Globus pallidus (tissue), 1 donor: ENCODE measurements around the gene SDR39U1.

Experiments used
- DNase-seq: peaks from one replicate; pipeline ENCODE4 v3.0.0-alpha.2; 2015; ENCODE audit warnings: low spot score

The SDR39U1 gene

GRCh38 chr14:24429395-24430142, 13.0 kb downstream of the SDR39U1 start, which contains the start of the genes CBLN3 and KHNYN:
Gene CBLN3 (minus strand): TSS chr14:24429668. CDS start chr14:24429054, 614 bp downstream.
Gene KHNYN (plus strand): TSS chr14:24429954. CDS start chr14:24430731, 777 bp downstream.
- DNase-seq = peak; percentile 86

DNA sequence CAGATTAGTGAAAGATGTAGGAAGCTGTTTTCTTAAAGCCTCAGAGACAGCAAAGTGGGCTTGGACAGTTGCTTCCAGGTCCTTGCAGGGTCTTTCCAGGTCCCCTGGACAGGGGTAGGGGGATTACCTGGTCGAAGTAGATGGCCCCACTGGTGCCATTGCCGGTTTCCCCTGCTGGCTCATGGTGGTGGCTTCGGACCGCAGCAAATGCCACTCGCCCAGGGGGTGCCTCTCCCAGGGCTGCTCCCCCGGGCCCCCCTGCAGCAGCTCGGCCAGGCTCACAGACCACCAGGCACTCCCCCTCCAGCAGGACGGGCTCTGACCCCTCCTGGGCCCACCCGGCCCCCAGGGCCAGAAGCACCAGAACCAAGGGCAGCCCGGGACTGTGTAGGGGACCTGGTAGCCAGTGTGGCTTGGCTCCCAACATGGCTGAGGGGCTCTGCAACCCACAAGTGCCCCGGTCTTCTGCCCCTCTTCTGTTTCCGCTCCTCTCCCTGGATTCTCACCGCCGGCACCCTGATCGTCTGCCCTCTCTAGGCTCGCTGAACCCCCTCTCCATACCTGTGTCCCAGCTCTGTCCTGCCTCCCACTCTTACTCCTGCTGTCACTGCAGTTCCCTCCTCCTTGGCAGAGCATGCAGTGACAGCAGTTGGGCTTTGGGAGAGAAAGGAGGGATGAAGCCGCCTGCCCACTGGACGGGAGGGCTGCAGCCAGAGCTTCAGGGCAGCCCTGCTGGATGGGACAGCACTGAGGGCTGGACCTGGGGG, 13.8 kb downstream of the SDR39U1 start:
- no peak for DNase-seq

DNA sequence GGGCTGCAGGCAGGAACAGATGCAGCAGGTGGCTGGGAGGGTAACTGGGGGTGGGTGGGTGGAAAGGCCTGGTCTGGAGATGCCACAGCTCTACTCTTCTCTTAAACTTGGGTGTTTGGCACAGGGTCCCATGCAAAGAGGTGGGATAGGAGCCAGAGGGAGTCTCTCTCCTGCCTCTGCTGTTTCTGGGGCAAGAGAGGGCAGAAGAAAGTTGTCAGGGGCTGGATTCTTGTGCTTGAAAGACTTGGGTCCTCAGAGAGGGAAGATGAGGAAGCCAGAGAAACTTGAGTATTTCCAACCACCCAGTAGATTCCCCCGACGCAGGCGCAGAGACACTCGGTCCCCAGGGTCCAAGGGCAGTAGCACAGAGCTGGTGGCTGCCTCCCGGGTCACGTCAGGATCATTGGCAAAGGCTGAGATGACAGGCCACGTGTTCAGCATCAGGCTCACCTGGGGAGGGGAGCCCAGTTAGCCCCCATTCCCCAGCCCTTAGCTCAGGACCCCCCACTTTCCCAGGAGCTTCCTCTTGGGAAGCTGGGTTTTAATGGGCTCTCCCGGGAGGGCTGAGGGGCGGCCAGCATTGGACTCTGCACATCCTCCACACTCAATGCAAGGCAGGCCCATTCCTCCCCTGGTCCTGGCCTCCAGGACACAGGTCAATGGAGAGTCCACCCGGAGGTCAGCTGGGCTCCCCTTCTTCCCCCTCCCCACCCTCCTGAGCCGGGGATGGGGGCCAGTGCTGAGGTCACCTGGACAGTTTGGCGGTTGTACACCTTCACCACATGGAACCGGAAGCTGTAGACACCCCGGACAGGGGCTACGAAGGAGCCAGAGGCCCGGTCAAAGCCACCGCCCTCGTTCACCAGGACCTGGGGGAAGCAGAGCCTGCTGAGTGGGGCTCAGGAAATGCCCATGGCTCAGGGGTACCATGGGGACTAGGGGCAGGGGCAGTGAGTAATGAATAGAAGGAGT, 14.8 kb downstream of the SDR39U1 start:
- no peak for DNase-seq

- DNase-seq = no peak
Observed at GRCh38 chr14:24426912-24427536, 15.6 kb downstream of the SDR39U1 start.

DNA sequence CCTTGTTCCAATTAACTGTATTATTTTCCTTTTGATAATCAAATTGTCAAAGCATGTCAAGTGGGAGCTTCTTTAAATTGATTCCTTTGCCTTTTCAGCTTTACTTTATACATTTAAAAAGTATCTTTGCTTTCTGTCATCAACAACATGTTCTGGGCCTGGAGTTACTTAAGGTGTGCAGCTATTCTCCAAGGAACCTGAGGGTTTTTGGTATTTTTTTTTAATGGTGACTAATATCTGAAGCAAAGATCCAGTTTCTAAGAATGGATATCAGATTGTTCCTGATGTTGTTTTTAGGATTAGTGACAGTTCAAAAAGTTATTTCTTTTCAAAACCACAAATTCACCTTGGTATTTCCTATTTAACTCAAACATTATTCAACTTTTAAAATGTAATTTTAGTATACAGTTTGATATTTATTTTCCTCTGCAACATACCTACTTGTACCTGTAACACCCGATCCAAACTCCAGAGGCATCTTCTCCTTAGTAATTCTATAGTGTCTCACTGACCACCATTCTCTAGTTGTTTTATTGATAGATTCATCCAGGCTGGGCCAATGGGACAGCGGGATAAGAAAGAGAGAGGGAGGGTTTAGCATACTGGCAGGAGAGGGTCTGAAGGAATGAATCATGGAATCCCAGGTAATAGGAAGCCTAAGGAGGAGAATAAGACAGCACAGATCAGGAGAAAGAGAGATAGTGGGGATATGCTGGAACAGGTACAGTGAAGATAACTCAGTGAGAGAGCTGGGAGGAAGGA, 16.2 kb downstream of the SDR39U1 start:
- DNase-seq = no peak

DNA sequence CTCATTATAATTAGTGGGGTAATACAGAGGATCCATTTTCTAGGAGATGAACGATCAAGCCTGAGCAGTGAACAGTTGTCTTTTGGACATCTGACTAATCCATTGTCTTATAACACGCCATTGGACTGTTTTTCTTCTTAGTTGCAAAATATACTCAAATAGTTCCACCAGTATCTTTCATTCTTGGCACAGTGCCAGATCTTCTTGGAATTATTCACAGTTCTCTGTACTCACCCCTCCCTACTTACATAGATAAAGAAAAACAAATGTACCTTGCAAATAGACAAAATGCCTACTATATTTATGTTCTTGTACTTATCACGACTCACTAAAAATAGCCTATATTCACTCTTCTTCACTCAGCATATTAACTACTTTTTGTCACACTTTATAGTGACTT, 16.9 kb downstream of the SDR39U1 start:
- DNase-seq = no peak

DNA sequence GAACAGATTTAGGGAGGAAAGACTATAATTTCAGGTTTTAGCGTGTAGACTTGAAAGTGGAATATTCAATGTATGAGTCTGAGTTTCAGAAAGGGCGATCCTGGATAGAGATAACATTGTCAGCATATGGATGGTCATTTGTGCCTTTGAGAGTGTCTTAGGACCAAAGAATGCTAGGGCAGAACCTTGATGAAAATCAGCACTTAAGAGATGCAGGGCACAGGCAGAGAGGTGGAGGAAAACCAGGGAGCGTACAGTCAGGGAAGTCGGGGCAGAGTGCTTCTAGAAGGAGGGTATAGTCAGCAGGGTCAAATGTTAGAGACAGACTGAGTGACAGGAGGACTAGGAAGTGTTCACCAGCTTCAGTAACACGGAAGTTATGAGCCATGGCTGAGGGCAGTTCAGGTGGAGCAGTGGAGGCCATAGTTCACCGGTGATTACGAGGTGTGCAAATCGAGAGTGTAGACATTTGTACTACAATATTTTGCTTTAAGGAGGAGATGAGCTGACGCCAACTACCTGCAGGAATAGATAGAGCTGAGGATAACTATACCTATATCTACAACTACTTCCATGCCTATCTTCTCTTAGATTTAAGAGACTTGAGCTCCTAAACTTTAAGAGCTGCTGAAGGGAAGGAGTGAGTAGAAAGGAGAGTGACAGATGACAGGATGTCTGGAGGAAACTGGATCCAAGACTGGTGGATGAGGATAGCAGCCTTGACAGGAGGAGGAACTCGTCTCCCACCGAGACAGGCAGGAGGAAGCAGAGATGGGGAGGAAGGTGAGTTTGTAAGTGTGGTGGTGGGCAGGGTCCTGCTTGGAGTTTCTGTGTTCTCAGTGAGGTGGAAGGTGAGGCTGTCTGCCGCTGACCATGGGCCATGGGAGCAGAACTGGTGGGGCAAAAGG, 19.6 kb downstream of the SDR39U1 start:
- DNase-seq = no peak

GRCh38 chr14:24422261-24422660, 20.3 kb downstream of the SDR39U1 start:
- DNase-seq = no peak

DNA sequence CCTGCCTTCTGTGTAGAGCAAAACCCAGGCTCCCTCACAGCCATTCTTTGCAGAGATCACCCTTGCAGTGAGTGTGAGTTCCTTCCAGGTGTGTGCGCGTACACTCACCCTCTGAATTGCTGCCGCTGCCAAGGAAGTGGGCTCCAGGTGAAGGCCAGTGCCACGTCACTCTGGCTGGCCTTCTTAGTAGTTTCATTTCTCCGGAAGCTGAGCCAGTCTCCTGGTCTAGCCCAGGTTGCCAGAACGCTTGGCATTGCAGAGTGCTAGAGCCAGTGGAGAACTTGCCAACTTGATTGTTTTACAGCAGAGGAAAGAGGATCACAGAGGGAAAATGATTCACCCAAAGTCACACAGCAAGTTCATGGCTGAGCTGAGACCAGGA, 24.1 kb downstream of the SDR39U1 start:
- DNase-seq = no peak

DNA sequence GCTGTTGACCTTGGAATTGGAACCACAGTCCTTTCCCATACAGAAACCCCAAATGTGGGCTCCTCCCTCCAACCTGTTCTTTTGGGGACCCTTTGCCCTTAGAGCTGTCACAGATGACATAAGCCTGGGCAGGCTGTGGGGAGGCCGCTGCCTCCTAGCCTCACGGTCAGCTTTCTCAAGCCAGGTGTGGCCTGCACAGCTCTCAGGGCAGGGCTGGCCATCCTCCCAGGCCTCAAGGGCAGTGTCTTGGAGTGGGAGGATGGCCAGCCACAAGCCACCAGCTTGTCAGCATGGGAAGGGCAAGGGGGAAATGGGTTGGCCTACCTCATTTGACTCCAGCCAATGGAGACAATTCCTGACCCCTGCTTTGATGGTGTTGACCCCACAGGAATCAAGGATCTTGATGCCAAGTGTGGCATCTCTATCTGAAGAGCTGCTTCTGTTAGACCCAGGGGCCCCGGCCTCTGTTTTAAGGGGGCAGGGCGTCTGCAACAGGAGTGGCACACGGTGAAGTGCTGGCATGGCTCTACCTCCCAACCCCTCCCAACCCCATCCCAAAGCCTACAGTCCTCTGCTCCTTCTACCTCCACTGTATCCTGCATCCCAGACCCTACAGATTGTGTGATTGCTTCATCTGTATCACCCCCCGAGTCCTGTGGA, 24.6 kb downstream of the SDR39U1 start:
- no peak for DNase-seq

DNA sequence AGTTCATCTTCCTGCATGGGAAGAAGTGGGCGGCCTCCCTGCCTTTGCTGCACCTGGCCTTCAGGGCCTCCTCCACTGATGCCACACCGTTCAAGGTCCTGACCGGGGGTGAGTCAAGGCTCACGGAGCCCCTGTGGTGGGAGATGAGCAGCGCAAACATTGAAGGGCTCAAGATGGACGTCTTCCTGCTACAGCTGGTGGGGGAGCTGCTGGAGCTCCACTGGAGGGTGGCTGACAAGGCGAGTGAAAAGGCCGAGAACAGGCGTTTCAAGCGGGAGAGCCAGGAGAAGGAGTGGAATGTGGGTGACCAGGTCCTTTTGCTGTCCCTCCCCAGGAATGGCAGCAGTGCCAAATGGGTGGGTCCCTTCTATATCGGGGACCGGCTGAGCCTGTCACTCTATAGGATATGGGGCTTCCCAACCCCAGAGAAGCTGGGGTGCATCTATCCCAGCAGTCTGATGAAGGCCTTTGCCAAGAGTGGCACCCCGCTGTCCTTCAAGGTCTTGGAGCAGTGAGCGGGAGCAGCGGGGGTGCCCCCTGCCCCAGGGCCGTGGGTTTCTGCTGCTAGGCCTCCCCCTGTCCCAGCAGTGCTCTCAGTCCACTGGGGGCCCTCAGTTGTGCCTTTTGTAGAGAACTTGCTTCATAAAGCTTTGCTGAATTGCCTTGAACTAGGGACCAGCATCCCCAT, 25.5 kb downstream of the SDR39U1 start:
- DNase-seq = no peak

DNA sequence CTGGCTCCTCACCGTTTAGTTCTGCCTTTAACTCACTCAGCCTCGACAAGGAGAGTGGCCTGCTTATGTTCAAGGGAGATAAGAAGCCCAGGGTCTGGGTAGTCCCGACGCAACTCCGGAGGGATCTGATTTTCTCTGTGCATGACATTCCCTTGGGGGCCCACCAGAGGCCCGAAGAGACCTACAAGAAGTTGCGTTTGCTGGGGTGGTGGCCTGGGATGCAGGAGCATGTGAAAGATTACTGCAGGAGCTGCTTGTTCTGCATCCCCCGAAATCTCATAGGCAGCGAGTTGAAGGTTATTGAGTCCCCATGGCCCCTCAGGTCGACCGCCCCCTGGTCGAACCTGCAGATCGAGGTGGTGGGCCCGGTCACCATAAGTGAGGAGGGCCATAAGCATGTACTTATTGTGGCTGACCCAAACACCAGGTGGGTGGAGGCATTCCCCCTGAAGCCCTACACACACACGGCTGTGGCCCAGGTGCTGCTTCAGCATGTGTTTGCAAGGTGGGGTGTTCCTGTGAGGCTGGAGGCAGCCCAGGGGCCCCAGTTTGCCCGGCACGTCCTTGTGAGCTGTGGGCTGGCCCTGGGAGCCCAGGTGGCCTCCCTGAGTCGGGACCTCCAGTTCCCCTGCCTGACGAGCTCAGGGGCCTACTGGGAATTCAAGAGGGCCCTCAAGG, 26.2 kb downstream of the SDR39U1 start:
- no peak for DNase-seq

DNA sequence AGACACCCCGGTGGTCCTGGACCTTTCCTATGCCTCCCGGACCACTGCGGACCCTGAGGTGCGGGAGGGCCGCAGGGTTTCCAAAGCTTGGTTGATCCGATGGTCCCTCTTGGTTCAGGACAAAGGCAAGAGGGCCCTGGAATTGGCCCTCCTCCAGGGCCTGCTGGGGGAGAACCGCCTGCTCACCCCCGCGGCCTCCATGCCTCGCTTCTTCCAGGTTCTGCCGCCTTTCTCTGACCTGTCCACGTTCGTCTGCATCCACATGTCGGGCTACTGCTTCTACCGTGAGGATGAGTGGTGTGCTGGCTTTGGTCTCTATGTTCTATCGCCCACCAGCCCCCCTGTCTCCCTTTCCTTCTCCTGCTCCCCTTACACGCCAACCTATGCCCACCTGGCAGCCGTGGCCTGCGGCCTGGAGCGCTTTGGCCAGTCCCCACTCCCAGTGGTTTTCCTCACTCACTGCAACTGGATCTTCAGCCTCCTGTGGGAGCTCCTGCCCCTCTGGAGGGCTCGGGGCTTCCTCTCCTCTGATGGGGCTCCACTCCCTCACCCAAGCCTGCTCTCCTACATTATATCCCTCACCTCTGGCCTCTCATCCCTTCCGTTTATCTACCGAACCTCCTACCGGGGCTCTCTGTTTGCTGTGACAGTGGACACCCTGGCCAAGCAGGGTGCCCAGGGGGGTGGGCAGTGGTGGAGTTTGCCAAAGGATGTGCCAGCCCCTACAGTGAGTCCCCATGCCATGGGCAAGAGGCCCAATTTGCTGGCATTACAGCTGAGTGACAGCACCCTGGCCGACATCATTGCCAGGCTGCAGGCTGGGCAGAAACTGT, 26.9 kb downstream of the SDR39U1 start:
- no peak for DNase-seq

GRCh38 chr14:24414732-24415420, 27.7 kb downstream of the SDR39U1 start:
- DNase-seq = no peak

- no peak for DNase-seq
Observed at GRCh38 chr14:24414077-24414476, 28.5 kb downstream of the SDR39U1 start.
